Mesenchymal stem cell (in vitro differentiated cells and primary cell): Measurements from ENCODE around the gene PF4V1. TPM values are rescaled to one million over a fixed set of nuclear protein-coding genes. Genes with fewer than 3 reads are reported as not detected.
A peak's percentile ranks its signal among the peaks of the same experiment; 100 is the strongest.

Source experiments
- DNase-seq: peaks from one replicate; pipeline ENCODE4 v3.0.0-alpha.2; 2013
- H2AFZ ChIP-seq: one replicate; pipeline ENCODE4 v1.6.1; 2013; ENCODE audit warnings: low read depth, mild to moderate bottlenecking, control low read depth, inconsistent platforms, low read length, moderate library complexity
- H2AK5ac ChIP-seq: 2 replicates; pipeline ENCODE4 v1.6.1; 2013; ENCODE audit warnings: low read length, moderate library complexity, mild to moderate bottlenecking, inconsistent platforms; ENCODE audit not compliant: severe bottlenecking
- H2BK120ac ChIP-seq: one replicate; pipeline ENCODE4 v1.6.1; 2013; ENCODE audit warnings: low read depth, mild to moderate bottlenecking, inconsistent platforms, low read length, moderate library complexity
- H2BK12ac ChIP-seq, 2 experiments: one replicate each; pipeline ENCODE4 v1.6.1; 2013; ENCODE audit warnings: inconsistent platforms in 2 of 2, low read length in 2 of 2, mild to moderate bottlenecking in 2 of 2, moderate library complexity in 2 of 2, control low read depth in 1 of 2
- H2BK15ac ChIP-seq: one replicate; pipeline ENCODE4 v1.6.1; 2013; ENCODE audit warnings: mild to moderate bottlenecking, low read depth, inconsistent platforms; ENCODE audit not compliant: poor library complexity, severe bottlenecking
- H2BK5ac ChIP-seq: 2 replicates; pipeline ENCODE4 v1.6.1; 2013; ENCODE audit warnings: low read depth, mild to moderate bottlenecking, low read length, control low read depth, inconsistent platforms; ENCODE audit not compliant: poor library complexity, severe bottlenecking
- H3K14ac ChIP-seq, 2 experiments: one replicate each; pipeline ENCODE4 v1.6.1; 2013; ENCODE audit warnings: inconsistent platforms in 2 of 2, low read length in 2 of 2, control low read depth in 1 of 2, mild to moderate bottlenecking in 1 of 2, moderate library complexity in 1 of 2
- H3K18ac ChIP-seq, 2 experiments: one replicate each; pipeline ENCODE4 v1.6.1; 2013; ENCODE audit warnings: inconsistent platforms in 2 of 2, low read length in 2 of 2, control low read depth in 1 of 2, low read depth in 1 of 2, mild to moderate bottlenecking in 1 of 2
- H3K23ac ChIP-seq, 2 experiments: one replicate each; pipeline ENCODE4 v1.6.1; 2013; ENCODE audit warnings: inconsistent platforms in 2 of 2, low read length in 2 of 2, mild to moderate bottlenecking in 2 of 2, moderate library complexity in 2 of 2, control low read depth in 1 of 2
- H3K27ac ChIP-seq: 2 replicates; pipeline ENCODE4 v1.5.1; 2013; ENCODE audit warnings: mild to moderate bottlenecking, moderate library complexity, low read length, control low read depth, inconsistent platforms; ENCODE audit not compliant: poor library complexity, severe bottlenecking
- H3K27me3 ChIP-seq, 2 experiments: 2 replicates each; pipeline versions ENCODE4 v1.6.1 to v1.7.0; 2013; ENCODE audit warnings: low read length in 2 of 2, mild to moderate bottlenecking in 2 of 2, moderate library complexity in 2 of 2, control low read depth in 1 of 2, inconsistent platforms in 1 of 2; ENCODE audit not compliant: control insufficient read depth in 1 of 2, insufficient read depth in 1 of 2
- H3K36me3 ChIP-seq, 2 experiments: 2 replicates each; pipeline versions ENCODE4 v1.6.1 to v1.7.0; 2013; ENCODE audit warnings: low read length in 2 of 2, control low read depth in 1 of 2, inconsistent platforms in 1 of 2, low read depth in 1 of 2, mild to moderate bottlenecking in 1 of 2; ENCODE audit not compliant: insufficient read depth in 2 of 2, control insufficient read depth in 1 of 2
- H3K4ac ChIP-seq, 2 experiments: one replicate each; pipeline ENCODE4 v1.6.1; 2013; ENCODE audit warnings: inconsistent platforms in 2 of 2, low read length in 2 of 2, mild to moderate bottlenecking in 2 of 2, moderate library complexity in 2 of 2, control low read depth in 1 of 2, low read depth in 1 of 2
- H3K4me1 ChIP-seq: 2 replicates; pipeline ENCODE4 v1.6.1; 2013; ENCODE audit warnings: low read depth, low read length, control low read depth; ENCODE audit not compliant: control insufficient read depth, insufficient read depth
- H3K4me2 ChIP-seq: 2 replicates; pipeline ENCODE4 v1.6.1; 2013; ENCODE audit warnings: low read length, mild to moderate bottlenecking, inconsistent platforms; ENCODE audit not compliant: poor library complexity, severe bottlenecking
- H3K4me3 ChIP-seq, 2 experiments: 2 replicates each; pipeline versions ENCODE4 v1.5.1 to v1.7.0; 2013; ENCODE audit warnings: low read length in 2 of 2, mild to moderate bottlenecking in 2 of 2, control low read depth in 1 of 2, low read depth in 1 of 2; ENCODE audit not compliant: insufficient read depth in 1 of 2
- H3K79me1 ChIP-seq: replicated peaks from 2 replicates; pipeline ENCODE4 v1.6.1; 2013; ENCODE audit warnings: mild to moderate bottlenecking, control low read depth, low read length, inconsistent platforms; ENCODE audit not compliant: poor library complexity, severe bottlenecking
- H3K9ac ChIP-seq: 2 replicates; pipeline ENCODE4 v1.7.0; 2013; ENCODE audit warnings: mild to moderate bottlenecking, low read length, moderate library complexity
- H3K9me3 ChIP-seq: 2 replicates; pipeline ENCODE4 v1.7.0; 2013; ENCODE audit warnings: mild to moderate bottlenecking, low read length; ENCODE audit not compliant: control insufficient read depth
- H4K8ac ChIP-seq: one replicate; pipeline ENCODE4 v1.6.1; 2013; ENCODE audit warnings: inconsistent platforms, mild to moderate bottlenecking, low read length, moderate library complexity
- H4K91ac ChIP-seq: one replicate; pipeline ENCODE4 v1.6.1; 2013; ENCODE audit warnings: mild to moderate bottlenecking, low read length, inconsistent platforms
- WGBS: methylation state at CpG from one replicate; pipeline ENCODE4 v1.1.7; 2013; ENCODE audit warnings: mixed read lengths; 5-methylcytosine and 5-hydroxymethylcytosine counted together
- polyA plus RNA-seq, 2 experiments: library from polyadenylated mRNA; stranded (reverse); fragments of 200-250 nt; gene quantifications; one replicate each; pipeline ENCODE4 v1.2.3, GENCODE V29; 2013

Gene PF4V1, protein sequence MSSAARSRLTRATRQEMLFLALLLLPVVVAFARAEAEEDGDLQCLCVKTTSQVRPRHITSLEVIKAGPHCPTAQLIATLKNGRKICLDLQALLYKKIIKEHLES
- 0.14 TPM for polyA plus RNA-seq (2013, experiment 1 of 2)
- polyA plus RNA-seq (2013, experiment 2 of 2) = not detected

DNA sequence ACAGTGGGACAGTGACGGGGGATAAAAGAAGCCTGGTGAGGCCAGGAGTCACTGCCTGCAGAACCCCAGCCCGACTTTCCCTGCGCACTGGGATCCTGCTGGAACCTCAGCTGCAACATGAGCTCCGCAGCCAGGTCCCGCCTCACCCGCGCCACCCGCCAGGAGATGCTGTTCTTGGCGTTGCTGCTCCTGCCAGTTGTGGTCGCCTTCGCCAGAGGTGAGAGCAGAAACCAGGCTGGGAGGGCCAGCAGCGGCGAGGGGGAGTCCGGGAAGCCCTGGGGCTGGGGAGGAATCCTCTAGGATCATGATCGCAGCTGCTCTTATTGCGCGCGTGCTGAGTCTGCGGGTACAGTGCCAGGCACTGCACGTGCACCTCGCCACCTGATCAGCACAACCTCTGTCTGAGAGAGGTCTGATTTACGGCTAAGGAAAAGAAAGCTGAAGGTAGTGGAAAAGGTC, at the start of gene PF4V1:
Gene PF4V1, plus strand, starts transcription at position 51 of the 459 bp plus-strand sequence. Its CDS starts 67 bp downstream, at position 118.
- peaks cover 0 to 8% of the 10 kb centered on the region in 2 experiments for H3K27me3 ChIP-seq
- H3K14ac ChIP-seq = peak within 1 kb of the TSS in 1 of 2 experiments; percentile 93
- peak within 1 kb of the TSS in 1 of 2 experiments; percentile 89 for H3K4ac ChIP-seq
- H2BK120ac ChIP-seq = no peak within 1 kb of the TSS
- DNase-seq = no peak
- no peak within 1 kb of the TSS for H4K8ac ChIP-seq
- H3K18ac ChIP-seq = peak within 1 kb of the TSS; percentile 0 to 64
- no peak within 1 kb of the TSS for H3K23ac ChIP-seq
- H3K9ac ChIP-seq = no peak within 1 kb of the TSS
- peak within 1 kb of the TSS; percentile 62 for H2AFZ ChIP-seq
- peak within 1 kb of the TSS in 1 of 2 experiments; percentile 72 for H3K4me3 ChIP-seq
- H4K91ac ChIP-seq = peak within 1 kb of the TSS; percentile 43
- H3K36me3 ChIP-seq = no peaks in the 10 kb centered on the region
- 62% methylated on average over 18 of the region's 22 CpGs for WGBS
- no peak within 1 kb of the TSS for H2BK5ac ChIP-seq
- H3K9me3 ChIP-seq = peaks cover 12% of the 10 kb centered on the region
- H2BK15ac ChIP-seq = no peak within 1 kb of the TSS
- H2AK5ac ChIP-seq = peak within 1 kb of the TSS; percentile 44
- H3K79me1 ChIP-seq = no peaks in the 10 kb centered on the region
- H3K4me1 ChIP-seq = peaks cover 9% of the 10 kb centered on the region
- H3K4me2 ChIP-seq = peak within 1 kb of the TSS; percentile 57
- H2BK12ac ChIP-seq = peak within 1 kb of the TSS in 1 of 2 experiments; percentile 94
- H3K27ac ChIP-seq = no peak within 1 kb of the TSS

DNA sequence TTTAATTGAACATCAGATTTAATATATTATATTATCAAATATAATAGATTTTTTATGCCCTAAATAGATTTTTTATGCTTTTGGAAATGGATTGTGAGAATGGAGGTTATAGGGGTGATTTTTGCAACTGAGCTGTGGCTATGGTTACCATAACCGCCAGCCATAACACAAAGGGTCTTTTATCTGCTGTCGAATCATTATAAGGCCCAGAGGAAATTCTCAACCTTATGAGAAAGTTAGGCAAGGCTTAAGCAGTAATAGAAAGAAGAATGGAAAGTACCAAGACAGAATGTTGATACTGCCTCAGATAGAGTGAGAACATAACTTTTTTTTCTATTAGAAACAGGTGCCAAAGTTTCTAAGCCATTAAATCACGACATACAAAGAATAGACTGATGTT, 42.9 kb upstream of the PF4V1 start:
- H4K91ac ChIP-seq = no peak overlapping the region
- no peak overlapping the region for H2BK15ac ChIP-seq
- H2BK5ac ChIP-seq = no peak overlapping the region
- H2AFZ ChIP-seq = no peak overlapping the region
- H3K9ac ChIP-seq = no peak overlapping the region
- no peaks in the 10 kb centered on the region for H3K9me3 ChIP-seq
- H3K18ac ChIP-seq = no peak overlapping the region
- 97% methylated on average over 2 of the region's 3 CpGs for WGBS
- H3K4me3 ChIP-seq = no peak overlapping the region
- H2BK12ac ChIP-seq = no peak overlapping the region
- H3K27me3 ChIP-seq = no peaks in the 10 kb centered on the region
- H3K4me1 ChIP-seq = no peaks in the 10 kb centered on the region
- H3K4ac ChIP-seq = no peak overlapping the region
- no peaks in the 10 kb centered on the region for H3K79me1 ChIP-seq
- no peak overlapping the region for H2BK120ac ChIP-seq
- no peak overlapping the region for H3K23ac ChIP-seq
- no peak overlapping the region for H3K4me2 ChIP-seq
- no peak overlapping the region for H2AK5ac ChIP-seq
- no peaks in the 10 kb centered on the region for H3K36me3 ChIP-seq
- H3K27ac ChIP-seq = no peak overlapping the region
- DNase-seq = no peak
- no peak overlapping the region for H4K8ac ChIP-seq
- no peak overlapping the region for H3K14ac ChIP-seq

DNA sequence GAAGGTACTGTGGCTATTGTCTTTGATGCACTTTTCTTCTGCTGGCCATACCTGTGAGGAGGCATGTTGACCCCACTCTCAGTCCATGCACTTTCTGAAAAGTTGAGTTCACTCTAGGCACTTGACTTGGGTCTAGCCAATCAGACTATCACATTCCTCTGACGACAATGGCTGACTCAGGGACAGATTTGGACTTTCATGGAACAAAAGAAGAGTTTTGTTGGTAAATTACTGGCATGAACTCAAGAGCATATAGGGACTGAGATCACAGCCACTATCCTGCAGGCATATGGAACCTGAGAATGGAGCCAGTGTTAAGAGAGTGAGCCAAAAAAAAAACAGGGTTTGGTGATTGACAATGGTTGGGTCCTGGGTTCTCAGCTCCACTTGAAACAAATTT, 41.3 kb upstream of the PF4V1 start:
- Histone ChIP-seq H2BK12ac (no peak overlapping the region), H3K27ac (no peak overlapping the region), H3K4me1 (peaks cover 3% of the 10 kb centered on the region), H3K23ac (no peak overlapping the region), H3K79me1 (no peaks in the 10 kb centered on the region), H3K4ac (no peak overlapping the region), H3K27me3 (no peaks in the 10 kb centered on the region), H2AK5ac (no peak overlapping the region), H3K9me3 (no peaks in the 10 kb centered on the region), H4K8ac (no peak overlapping the region), H3K18ac (no peak overlapping the region), H3K9ac (no peak overlapping the region), H2BK15ac (no peak overlapping the region), H3K36me3 (no peaks in the 10 kb centered on the region), H2AFZ (no peak overlapping the region), H2BK5ac (no peak overlapping the region), H2BK120ac (no peak overlapping the region), H4K91ac (no peak overlapping the region), H3K4me3 (no peak overlapping the region), H3K14ac (no peak overlapping the region), H3K4me2 (no peak overlapping the region)
- 78% methylated on average over 1 of the region's 1 CpG for WGBS
- no peak for DNase-seq

DNA sequence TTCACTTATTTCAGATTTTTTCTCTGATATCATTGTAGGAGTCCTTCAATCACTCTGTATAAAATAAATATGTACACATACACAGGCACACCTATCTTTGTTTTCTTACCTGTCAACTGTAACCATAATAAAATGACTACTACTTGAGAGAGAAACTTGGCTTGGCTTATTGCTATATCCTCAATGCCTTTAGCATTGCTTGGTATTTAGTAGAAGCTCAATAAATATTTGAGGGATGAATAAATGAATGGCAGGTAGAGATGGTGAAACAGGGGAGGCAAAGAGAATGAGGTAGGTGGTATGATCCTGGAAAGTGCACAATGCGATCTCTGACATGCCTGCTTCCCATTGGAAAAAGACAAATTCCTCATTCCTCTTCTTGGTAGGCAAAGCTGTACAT, 38.4 kb upstream of the PF4V1 start:
- Histone ChIP-seq H2BK120ac (no peak overlapping the region), H3K27me3 (no peaks in the 10 kb centered on the region), H3K9ac (no peak overlapping the region), H2BK15ac (no peak overlapping the region), H3K79me1 (no peaks in the 10 kb centered on the region), H3K23ac (no peak overlapping the region), H3K4me2 (no peak overlapping the region), H3K14ac (no peak overlapping the region), H3K4me1 (peaks cover 3% of the 10 kb centered on the region), H4K8ac (no peak overlapping the region), H3K4ac (no peak overlapping the region), H2BK12ac (peak overlapping the region in 1 of 2 experiments; percentile 37), H3K27ac (peak overlapping the region; percentile 6), H2AK5ac (no peak overlapping the region), H3K36me3 (no peaks in the 10 kb centered on the region), H3K9me3 (no peaks in the 10 kb centered on the region), H2AFZ (no peak overlapping the region), H2BK5ac (no peak overlapping the region), H4K91ac (no peak overlapping the region), H3K4me3 (no peak overlapping the region), H3K18ac (no peak overlapping the region)
- WGBS = no CpG with 5 or more reads among the region's 1 CpG
- no peak for DNase-seq
